ENCODE data around the gene VPS16.

DNA sequence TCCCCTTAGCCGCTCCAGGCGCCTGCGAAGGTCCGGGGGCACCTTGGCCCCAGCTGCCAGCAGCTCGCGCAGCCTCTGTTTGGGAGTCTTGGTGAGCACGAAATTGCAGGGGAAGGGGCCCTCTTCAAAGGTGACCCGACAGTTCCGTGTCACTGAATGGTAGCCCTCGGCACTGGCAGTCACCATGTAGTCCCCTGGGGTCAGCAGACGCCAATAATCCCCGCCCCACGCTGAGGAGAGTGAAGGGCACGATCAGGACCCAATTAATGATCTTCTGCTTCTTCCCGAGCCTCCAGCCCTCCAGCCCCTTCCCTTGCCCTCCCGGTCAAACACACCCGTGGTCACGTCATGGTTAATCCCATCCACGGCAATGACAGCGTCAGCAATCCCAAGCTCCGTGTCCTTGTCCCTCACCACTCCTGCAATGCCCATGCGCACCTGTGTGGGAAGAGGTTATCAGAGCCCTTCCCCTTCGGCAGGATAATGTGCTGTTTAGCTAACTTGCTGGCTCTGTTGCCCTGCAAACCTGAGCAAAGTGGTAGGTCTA is 46.3 kb upstream of the VPS16 start:
- no peak for TF ChIP-seq CTCF (IDR thresholded peaks at IDR 0.05; ENCODE audit: insufficient read depth, low read depth, low read length)
- TF ChIP-seq EZH2 (IDR thresholded peaks at IDR 0.05; ENCODE audit: insufficient read depth, low read length), result no peak

Data from astrocyte (in vitro differentiated cells and primary cell).